Tibial nerve (tissue), 4 donors: Measurements from ENCODE around the gene ST6GALNAC3.
"Not testable (repeated sequence)": the region's sequence is repeated elsewhere in the genome, so short reads cannot be mapped to it uniquely, and the experiment has no call there.

Experiments
- EP300 ChIP-seq, 2 donors: sonication (generic); formaldehyde crosslinking; IDR thresholded peaks; one replicate each; pipeline ENCODE4 v1.6.1; 2017; ENCODE audit warnings: antibody characterized with exemption in 2 of 2, mild to moderate bottlenecking in 1 of 2
- POLR2A ChIP-seq, 2 donors: fragments of 450-650 bp; IDR thresholded peaks; one replicate each; pipeline ENCODE4 v1.6.1; 2017; ENCODE audit warnings: antibody characterized with exemption in 2 of 2, mild to moderate bottlenecking in 2 of 2, moderate library complexity in 2 of 2
- TF ChIP-seq, protein P1 (sequence below), 5 experiments: fragments of 200-600 bp in 3 of 5; fragments of 450-650 bp in 2 of 5; sonication (generic) in 3 of 5; IDR thresholded peaks; one replicate each; pipeline ENCODE4 v1.5.1; 2016 to 2019; ENCODE audit warnings: antibody characterized with exemption in 5 of 5, mild to moderate bottlenecking in 3 of 5, moderate library complexity in 2 of 5

DNA sequence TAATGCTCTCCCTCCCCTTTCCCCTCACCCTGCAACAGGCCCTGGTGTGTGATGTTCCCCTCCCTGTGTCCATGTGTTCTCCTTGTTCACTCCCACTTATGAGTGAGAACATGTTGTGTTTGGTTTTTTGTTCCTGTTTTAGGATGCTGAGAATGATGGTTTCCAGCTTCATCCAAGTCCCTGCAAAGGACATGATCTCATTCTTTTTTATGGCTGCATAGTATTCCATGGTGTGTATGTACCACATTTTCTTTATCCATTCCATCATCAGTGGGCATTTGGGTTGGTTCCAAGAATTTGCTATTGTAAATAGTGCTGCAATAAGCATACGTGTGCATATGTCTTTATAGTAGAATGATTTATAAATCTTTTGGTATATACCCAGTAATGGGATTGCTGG lies 168.0 kb downstream of the ST6GALNAC3 start:
- TF ChIP-seq, protein P1, sequence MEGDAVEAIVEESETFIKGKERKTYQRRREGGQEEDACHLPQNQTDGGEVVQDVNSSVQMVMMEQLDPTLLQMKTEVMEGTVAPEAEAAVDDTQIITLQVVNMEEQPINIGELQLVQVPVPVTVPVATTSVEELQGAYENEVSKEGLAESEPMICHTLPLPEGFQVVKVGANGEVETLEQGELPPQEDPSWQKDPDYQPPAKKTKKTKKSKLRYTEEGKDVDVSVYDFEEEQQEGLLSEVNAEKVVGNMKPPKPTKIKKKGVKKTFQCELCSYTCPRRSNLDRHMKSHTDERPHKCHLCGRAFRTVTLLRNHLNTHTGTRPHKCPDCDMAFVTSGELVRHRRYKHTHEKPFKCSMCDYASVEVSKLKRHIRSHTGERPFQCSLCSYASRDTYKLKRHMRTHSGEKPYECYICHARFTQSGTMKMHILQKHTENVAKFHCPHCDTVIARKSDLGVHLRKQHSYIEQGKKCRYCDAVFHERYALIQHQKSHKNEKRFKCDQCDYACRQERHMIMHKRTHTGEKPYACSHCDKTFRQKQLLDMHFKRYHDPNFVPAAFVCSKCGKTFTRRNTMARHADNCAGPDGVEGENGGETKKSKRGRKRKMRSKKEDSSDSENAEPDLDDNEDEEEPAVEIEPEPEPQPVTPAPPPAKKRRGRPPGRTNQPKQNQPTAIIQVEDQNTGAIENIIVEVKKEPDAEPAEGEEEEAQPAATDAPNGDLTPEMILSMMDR (IDR thresholded peaks at IDR 0.05): not testable (repeated sequence)
- not testable (repeated sequence) for TF ChIP-seq EP300, POLR2A (IDR thresholded peaks at IDR 0.05)
